OCI-LY3 (cell line): ENCODE data around the gene TIRAP.

Experiments used
- H2AFZ ChIP-seq: fragments of 200-600, 300-600 bp; shearing (Covaris generic); 2 replicates; pipeline ENCODE4 v1.6.0; 2014; ENCODE audit warnings: antibody characterized with exemption, low read depth, low read length
- H3K27ac ChIP-seq: fragments of 200-600, 300-600 bp; sonication (generic); 2 replicates; pipeline ENCODE4 v1.5.1; 2014; ENCODE audit warnings: mild to moderate bottlenecking, low read length, moderate library complexity, mixed read lengths
- H3K27me3 ChIP-seq: fragments of 200-600, 300-600 bp; sonication (generic); 2 replicates; pipeline ENCODE4 v1.6.1; 2014; ENCODE audit warnings: low read depth, low read length, mixed read lengths
- H3K36me3 ChIP-seq: fragments of 200-600, 300-600 bp; sonication (generic); replicated peaks from 2 replicates; pipeline ENCODE3; 2014; ENCODE audit warnings: low read depth, low read length, mixed read lengths
- H3K4me1 ChIP-seq: fragments of 300-600, 200-600 bp; sonication (generic); 2 replicates; pipeline ENCODE4 v1.6.1; 2014; ENCODE audit warnings: low read length, mixed read lengths
- H3K4me2 ChIP-seq: fragments of 200-600, 300-600 bp; sonication (generic); 2 replicates; pipeline ENCODE4 v1.6.1; 2014; ENCODE audit warnings: low read length, mixed read lengths
- H3K4me3 ChIP-seq: fragments of 300-600, 200-600 bp; sonication (generic); 2 replicates; pipeline ENCODE4 v1.5.1; 2014; ENCODE audit warnings: antibody characterized with exemption, mild to moderate bottlenecking, low read length, moderate library complexity
- H3K79me2 ChIP-seq: fragments of 300-600, 200-600 bp; shearing (Covaris generic); 2 replicates; pipeline ENCODE4 v1.6.1; 2014; ENCODE audit warnings: mild to moderate bottlenecking, low read length, mixed read lengths
- H3K9ac ChIP-seq: fragments of 300-600, 200-600 bp; shearing (Covaris generic); 2 replicates; pipeline ENCODE4 v1.6.0; 2014; ENCODE audit warnings: mild to moderate bottlenecking, low read length, moderate library complexity
- H3K9me3 ChIP-seq: fragments of 200-600, 300-600 bp; shearing (Covaris generic); 2 replicates; pipeline ENCODE4 v1.6.1; 2014; ENCODE audit warnings: low read length, mixed read lengths; ENCODE audit not compliant: insufficient read depth
- H4K20me1 ChIP-seq: fragments of 200-600, 300-600 bp; sonication (generic); 2 replicates; pipeline ENCODE4 v1.6.1; 2016; ENCODE audit warnings: low read length, mixed read lengths; ENCODE audit not compliant: insufficient read depth
- EZH2phosphoT487 ChIP-seq: fragments of 200-600 bp; shearing (Covaris generic); IDR thresholded peaks from 2 replicates; pipeline ENCODE4 v1.6.1; 2018; ENCODE audit warnings: antibody characterized with exemption, mixed run types, low read depth
- TF ChIP-seq, protein P1 (sequence below): fragments of 200-600, 300-600 bp; sonication (generic); IDR thresholded peaks from 2 replicates; pipeline ENCODE4 v1.5.1; 2014; ENCODE audit warnings: antibody characterized with exemption, low read length, low read depth

Gene TIRAP

DNA sequence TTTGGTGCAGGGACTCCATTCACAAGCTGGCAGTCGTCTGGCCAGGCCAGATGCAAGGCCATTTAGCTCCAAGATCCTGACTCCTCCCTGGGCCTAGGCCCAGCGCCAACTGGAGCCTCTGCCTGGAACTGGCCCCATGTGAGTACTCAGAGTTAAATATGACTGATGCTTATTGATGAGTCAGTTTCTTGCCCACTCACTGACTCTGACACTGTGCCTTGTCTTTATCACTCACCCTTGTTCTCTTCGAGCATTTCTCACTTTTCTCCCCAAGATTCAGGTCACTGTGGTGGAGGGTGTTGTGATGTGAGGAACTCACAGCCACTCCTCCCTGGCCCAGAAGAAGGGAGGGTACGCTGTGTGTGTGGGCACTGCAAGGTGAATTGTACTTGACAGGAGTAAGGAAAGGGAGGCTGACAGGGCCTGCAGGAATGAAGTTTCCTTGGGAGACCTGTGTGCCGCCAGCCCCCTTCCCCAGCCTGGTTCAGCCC, 49.4 kb downstream of the TIRAP start:
- Histone ChIP-seq H3K4me3 (no peak overlapping the region), H3K4me2 (no peak overlapping the region), H3K9me3 (no peaks in the 10 kb centered on the region), H2AFZ (no peak overlapping the region), H3K79me2 (peaks cover 24% of the 10 kb centered on the region), H3K9ac (no peak overlapping the region), H4K20me1 (peaks cover 4% of the 10 kb centered on the region; the same call in 1 of the 2 replicates), H3K4me1 (peaks cover 17% of the 10 kb centered on the region), H3K36me3 (peaks cover 32% of the 10 kb centered on the region), H3K27ac (no peak overlapping the region), H3K27me3 (no peaks in the 10 kb centered on the region)
- TF ChIP-seq EZH2phosphoT487 = no peak
- TF ChIP-seq, protein P1, sequence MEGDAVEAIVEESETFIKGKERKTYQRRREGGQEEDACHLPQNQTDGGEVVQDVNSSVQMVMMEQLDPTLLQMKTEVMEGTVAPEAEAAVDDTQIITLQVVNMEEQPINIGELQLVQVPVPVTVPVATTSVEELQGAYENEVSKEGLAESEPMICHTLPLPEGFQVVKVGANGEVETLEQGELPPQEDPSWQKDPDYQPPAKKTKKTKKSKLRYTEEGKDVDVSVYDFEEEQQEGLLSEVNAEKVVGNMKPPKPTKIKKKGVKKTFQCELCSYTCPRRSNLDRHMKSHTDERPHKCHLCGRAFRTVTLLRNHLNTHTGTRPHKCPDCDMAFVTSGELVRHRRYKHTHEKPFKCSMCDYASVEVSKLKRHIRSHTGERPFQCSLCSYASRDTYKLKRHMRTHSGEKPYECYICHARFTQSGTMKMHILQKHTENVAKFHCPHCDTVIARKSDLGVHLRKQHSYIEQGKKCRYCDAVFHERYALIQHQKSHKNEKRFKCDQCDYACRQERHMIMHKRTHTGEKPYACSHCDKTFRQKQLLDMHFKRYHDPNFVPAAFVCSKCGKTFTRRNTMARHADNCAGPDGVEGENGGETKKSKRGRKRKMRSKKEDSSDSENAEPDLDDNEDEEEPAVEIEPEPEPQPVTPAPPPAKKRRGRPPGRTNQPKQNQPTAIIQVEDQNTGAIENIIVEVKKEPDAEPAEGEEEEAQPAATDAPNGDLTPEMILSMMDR = no peak

DNA sequence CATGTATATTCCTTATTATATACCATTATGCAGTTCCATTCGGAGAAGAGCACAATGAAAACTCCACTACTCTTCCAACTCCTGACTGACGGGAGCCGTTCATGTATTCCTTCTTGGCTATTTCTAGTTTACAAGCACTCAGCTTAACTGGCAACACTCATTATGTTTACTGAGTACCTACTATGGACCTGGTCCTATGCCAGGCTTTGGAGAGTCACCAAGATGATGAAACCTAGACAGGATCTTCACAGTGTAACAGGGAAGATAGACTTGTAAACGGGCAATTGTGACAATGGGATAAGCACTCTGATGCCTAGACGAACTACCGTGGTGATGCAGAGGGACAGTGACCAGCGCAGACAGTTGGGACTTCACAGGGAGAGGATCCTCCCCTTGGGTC, 50.2 kb downstream of the TIRAP start:
- H4K20me1 ChIP-seq = no peaks in the 10 kb centered on the region
- H3K4me1 ChIP-seq = peaks cover 26% of the 10 kb centered on the region

DNA sequence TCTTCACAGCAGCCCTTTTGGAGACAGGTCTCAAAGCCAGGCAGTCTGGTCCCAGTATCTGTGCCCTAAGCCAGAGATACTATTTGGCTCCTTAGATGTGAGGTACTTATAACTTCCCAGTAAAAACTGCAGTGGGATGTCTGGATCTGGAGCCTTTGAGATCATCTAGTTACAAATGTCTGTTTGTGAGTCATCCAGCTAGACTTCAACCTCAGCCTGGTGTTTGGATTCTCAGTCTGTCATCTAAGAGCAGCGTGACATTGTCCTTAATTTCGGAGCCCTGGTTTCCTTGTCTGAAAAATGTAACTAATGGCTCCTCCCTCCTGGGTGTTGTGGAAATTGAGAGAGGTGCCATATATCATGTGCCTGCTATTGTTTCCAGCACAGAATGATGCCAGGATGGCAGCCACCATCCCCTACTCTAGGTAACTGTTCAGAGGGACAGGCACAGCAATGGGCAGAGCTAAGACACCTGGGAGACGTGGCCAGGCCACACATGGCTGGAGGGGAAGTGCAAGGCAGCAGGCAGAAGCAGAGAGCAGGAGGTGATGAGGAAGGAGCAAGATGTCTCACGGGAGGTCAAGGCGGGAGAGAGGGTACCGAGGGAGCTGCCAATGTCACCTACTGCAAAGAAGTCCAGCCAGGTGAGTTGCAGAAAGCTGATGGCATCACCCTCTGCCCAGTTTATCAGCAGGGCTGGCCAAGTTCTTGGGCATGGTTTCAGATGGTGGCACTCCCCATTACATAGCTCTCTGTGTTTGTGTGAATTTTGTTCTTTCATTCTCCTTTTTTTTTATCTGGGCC, 52.0 kb downstream of the TIRAP start:
- Histone ChIP-seq H3K27me3 (no peaks in the 10 kb centered on the region), H3K9me3 (no peaks in the 10 kb centered on the region), H3K9ac (no peak overlapping the region), H4K20me1 (no peaks in the 10 kb centered on the region), H3K4me2 (no peak overlapping the region), H3K36me3 (peaks cover 41% of the 10 kb centered on the region), H2AFZ (no peak overlapping the region), H3K4me1 (peaks cover 43% of the 10 kb centered on the region), H3K4me3 (no peak overlapping the region), H3K79me2 (peaks cover 25% of the 10 kb centered on the region), H3K27ac (no peak overlapping the region)
- no peak for TF ChIP-seq EZH2phosphoT487
- TF ChIP-seq, protein P1 = no peak

More for the DNA sequence above, 50.2 kb downstream of the TIRAP start:
- Histone ChIP-seq H3K36me3 (peaks cover 32% of the 10 kb centered on the region), H3K9me3 (no peaks in the 10 kb centered on the region), H2AFZ (no peak overlapping the region), H3K27ac (no peak overlapping the region), H3K4me2 (no peak overlapping the region), H3K27me3 (no peaks in the 10 kb centered on the region), H3K79me2 (peaks cover 18% of the 10 kb centered on the region), H3K4me3 (no peak overlapping the region), H3K9ac (no peak overlapping the region)
- TF ChIP-seq, protein P1 = no peak
- TF ChIP-seq EZH2phosphoT487 = no peak

DNA sequence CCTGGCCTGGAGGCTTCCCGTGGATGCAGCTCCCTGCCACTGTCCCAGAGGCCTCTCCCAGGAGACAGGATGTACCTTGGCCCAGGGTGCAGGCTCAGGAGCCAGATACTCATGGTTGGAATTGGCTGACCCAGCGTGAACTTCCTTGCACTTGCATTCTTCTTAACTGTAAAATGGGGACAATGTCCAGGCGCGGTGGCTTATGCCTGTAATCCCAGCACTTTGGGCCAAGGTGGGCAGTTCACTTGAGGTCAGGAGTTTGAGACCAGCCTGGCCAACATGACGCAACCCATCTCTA, 52.5 kb downstream of the TIRAP start:
- Histone ChIP-seq H3K79me2 (peaks cover 27% of the 10 kb centered on the region), H3K4me3 (no peak overlapping the region), H3K36me3 (peaks cover 43% of the 10 kb centered on the region), H3K9me3 (no peaks in the 10 kb centered on the region), H2AFZ (no peak overlapping the region), H3K4me2 (no peak overlapping the region), H3K27ac (no peak overlapping the region), H3K4me1 (peaks cover 48% of the 10 kb centered on the region), H3K27me3 (no peaks in the 10 kb centered on the region), H3K9ac (no peak overlapping the region), H4K20me1 (no peaks in the 10 kb centered on the region)
- TF ChIP-seq, protein P1 = no peak
- TF ChIP-seq EZH2phosphoT487 = no peak
